PC-3 (cell line): Measurements from ENCODE around the gene ATP5F1E.

Source experiments
- EZH2 ChIP-seq: fragments of 300-600 bp; sonication (generic); IDR thresholded peaks from one replicate; pipeline ENCODE4 v1.6.1; 2017; ENCODE audit warnings: antibody characterized with exemption, mild to moderate bottlenecking, low read length; ENCODE audit not compliant: unreplicated experiment
- EZH2phosphoT487 ChIP-seq: fragments of 300-600 bp; sonication (generic); IDR thresholded peaks from 2 replicates; pipeline ENCODE4 v1.6.1; 2018; ENCODE audit warnings: mild to moderate bottlenecking, antibody characterized with exemption, low read length, borderline replicate concordance
- TF ChIP-seq, protein P1 (sequence below): fragments of 300-600 bp; sonication (generic); conservative IDR thresholded peaks from 2 replicates; pipeline ENCODE4 v1.5.1; 2017; ENCODE audit warnings: antibody characterized with exemption, low read depth, mild to moderate bottlenecking, low read length

DNA sequence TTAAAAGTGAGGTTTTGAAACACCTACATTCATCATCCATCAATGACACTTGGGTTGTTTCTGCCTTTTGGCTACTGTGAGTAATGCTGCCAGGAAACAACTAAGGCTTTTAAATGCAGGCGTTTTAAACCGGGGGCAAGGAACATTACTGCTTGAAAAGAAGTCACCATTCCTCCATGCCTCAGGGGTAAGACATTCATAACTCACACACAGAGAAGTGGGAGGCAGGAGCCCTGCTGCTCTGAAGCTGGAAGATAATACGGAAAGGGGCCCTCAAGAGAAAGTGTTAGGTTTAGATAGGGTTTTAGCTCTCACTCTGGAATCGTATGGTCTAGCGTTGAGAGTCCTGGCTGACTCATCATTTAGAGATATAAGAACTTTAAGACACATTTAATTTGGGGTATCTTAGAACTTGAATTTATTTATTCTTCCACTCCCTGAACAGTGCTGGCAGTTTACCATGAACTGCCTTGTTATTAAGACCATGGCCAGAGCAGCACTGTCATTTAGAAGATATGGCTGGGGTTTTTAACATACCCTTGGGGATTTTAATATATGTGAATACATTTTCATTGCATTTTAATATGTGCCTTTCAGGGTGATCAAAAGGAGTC is 11.1 kb downstream of the ATP5F1E start:
- no peak for TF ChIP-seq EZH2
- TF ChIP-seq, protein P1, sequence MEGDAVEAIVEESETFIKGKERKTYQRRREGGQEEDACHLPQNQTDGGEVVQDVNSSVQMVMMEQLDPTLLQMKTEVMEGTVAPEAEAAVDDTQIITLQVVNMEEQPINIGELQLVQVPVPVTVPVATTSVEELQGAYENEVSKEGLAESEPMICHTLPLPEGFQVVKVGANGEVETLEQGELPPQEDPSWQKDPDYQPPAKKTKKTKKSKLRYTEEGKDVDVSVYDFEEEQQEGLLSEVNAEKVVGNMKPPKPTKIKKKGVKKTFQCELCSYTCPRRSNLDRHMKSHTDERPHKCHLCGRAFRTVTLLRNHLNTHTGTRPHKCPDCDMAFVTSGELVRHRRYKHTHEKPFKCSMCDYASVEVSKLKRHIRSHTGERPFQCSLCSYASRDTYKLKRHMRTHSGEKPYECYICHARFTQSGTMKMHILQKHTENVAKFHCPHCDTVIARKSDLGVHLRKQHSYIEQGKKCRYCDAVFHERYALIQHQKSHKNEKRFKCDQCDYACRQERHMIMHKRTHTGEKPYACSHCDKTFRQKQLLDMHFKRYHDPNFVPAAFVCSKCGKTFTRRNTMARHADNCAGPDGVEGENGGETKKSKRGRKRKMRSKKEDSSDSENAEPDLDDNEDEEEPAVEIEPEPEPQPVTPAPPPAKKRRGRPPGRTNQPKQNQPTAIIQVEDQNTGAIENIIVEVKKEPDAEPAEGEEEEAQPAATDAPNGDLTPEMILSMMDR: no peak
- no peak for TF ChIP-seq EZH2phosphoT487
